Lower leg skin (tissue), 4 donors: ENCODE results near the gene LRTM2. TPM values are rescaled to one million over a fixed set of nuclear protein-coding genes. Genes with fewer than 3 reads are reported as not detected.

Experiments
- DNase-seq, 2 donors: peaks; one replicate each; pipeline ENCODE4 v3.0.0-alpha.2; 2019; ENCODE audit warnings: low spot score in 2 of 2
- H3K4me3 ChIP-seq: fragments of 200-600 bp; sonication (generic); 2 replicates; pipeline ENCODE4 v1.5.1; 2017; ENCODE audit warnings: mild to moderate bottlenecking, low read depth; ENCODE audit not compliant: poor library complexity, severe bottlenecking
- POLR2A ChIP-seq, 2 donors: fragments of 450-650 bp; IDR thresholded peaks; one replicate each; pipeline ENCODE4 v1.6.1; 2016 to 2017; ENCODE audit warnings: antibody characterized with exemption in 2 of 2, mild to moderate bottlenecking in 1 of 2, moderate library complexity in 1 of 2
- WGBS, 2 donors: methylation state at CpG; one replicate each; pipeline ENCODE4 v1.1.5; 2018; 5-methylcytosine and 5-hydroxymethylcytosine counted together
- intact Hi-C: fragments of 100-400 bp; cut with DNase I; formaldehyde crosslinking; loops from one replicate; pipeline ENCODE4 v1.15.0; 2023; ENCODE audit warnings: low total_unique reads
- total RNA-seq, 4 donors: library from RNA; depleted of rRNA; stranded (reverse); fragments of >200 nt; gene quantifications; one replicate each; pipeline ENCODE4 v1.1.0, GENCODE V29; 2016
- TF ChIP-seq, protein P1 (sequence below), 3 donors: fragments of 450-650 bp; IDR thresholded peaks; one replicate each; pipeline ENCODE4 v1.5.1; 2016; ENCODE audit warnings: antibody characterized with exemption in 3 of 3, mild to moderate bottlenecking in 3 of 3, moderate library complexity in 2 of 3

Gene LRTM2
- total RNA-seq, 4 donors from 2014 or later: not detected

DNA sequence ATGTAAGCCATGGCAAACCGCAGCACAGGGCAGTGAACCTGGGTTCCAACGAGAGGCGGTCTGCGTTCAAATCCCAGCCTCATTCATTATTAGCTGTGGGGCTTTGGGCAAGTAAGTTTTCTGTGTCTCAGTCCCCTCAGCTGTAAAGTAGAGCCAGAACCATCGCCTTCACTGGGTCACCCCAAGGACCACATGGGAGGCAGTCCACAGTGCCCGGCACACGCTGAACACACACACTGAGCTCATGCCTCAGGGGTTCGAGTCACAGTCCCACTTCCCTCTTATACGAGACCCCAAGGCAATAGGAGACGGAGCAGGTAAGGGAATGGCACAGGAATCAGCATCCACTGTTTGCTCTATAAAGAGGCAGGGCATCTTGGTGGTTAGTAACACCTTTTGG is 19.1 kb downstream of the LRTM2 start:
- intact Hi-C loops: no loop called here
- no peak for TF ChIP-seq POLR2A (IDR thresholded peaks at IDR 0.05)
- TF ChIP-seq, protein P1, sequence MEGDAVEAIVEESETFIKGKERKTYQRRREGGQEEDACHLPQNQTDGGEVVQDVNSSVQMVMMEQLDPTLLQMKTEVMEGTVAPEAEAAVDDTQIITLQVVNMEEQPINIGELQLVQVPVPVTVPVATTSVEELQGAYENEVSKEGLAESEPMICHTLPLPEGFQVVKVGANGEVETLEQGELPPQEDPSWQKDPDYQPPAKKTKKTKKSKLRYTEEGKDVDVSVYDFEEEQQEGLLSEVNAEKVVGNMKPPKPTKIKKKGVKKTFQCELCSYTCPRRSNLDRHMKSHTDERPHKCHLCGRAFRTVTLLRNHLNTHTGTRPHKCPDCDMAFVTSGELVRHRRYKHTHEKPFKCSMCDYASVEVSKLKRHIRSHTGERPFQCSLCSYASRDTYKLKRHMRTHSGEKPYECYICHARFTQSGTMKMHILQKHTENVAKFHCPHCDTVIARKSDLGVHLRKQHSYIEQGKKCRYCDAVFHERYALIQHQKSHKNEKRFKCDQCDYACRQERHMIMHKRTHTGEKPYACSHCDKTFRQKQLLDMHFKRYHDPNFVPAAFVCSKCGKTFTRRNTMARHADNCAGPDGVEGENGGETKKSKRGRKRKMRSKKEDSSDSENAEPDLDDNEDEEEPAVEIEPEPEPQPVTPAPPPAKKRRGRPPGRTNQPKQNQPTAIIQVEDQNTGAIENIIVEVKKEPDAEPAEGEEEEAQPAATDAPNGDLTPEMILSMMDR (IDR thresholded peaks at IDR 0.05): no peak
- no peak overlapping the region for H3K4me3 ChIP-seq
- 84 to 92% methylated on average over 10 of the region's 10 CpGs for WGBS, 2 donors
- DNase-seq: no peak

DNA sequence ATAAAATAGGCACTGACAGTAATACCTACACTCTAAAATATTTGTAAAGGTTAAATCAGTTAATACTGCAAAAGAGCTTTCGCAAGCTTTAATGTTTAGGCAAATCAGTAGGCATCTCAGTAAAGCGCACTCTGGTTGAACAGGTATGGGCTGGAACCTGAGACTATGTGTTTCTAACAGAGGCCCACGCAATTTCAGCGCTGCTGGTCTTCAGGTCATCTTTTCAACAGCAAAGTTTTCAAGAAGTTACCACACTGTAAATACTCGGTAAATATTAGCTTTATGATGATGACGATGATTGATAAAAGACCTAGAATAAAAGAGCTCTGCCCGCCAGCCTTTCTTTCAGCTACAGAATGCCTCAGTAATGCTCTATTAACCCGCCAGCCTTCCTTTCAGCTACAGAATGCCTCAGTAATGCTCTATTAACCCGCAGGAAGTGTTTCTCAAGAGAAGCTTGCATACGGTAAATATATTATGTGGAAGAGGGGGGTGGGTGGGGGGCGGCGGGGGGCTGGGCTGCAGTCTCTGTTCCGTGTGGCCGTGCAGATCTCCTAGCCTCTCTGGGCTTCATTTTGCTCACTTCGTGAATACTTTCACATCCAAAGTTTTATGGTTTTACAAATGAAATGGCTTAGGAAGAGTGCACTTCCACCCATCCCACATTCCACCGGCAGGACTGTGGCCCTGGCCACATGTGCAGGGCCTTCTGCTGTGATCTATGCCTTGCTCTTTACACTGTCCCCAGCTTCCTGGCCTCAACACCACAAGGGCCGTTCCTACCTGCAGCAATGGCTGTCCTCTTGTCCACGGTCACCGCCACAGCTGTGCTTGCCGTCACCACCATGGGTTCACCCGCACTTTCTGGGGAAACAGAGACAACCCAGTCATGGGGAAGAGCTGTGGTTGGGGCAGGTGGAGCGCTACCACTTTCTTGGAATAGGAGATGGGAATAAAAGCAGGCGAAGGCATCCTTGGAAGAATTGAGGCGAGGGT is 19.9 kb downstream of the LRTM2 start:
- DNase-seq: no peak
- no peak for TF ChIP-seq POLR2A (IDR thresholded peaks at IDR 0.05)
- TF ChIP-seq, protein P1 (IDR thresholded peaks at IDR 0.05): no peak
- intact Hi-C loops: no loop called here
- H3K4me3 ChIP-seq: no peak overlapping the region
- 66 to 69% methylated on average over 24 of the region's 24 CpGs for WGBS, 2 donors

DNA sequence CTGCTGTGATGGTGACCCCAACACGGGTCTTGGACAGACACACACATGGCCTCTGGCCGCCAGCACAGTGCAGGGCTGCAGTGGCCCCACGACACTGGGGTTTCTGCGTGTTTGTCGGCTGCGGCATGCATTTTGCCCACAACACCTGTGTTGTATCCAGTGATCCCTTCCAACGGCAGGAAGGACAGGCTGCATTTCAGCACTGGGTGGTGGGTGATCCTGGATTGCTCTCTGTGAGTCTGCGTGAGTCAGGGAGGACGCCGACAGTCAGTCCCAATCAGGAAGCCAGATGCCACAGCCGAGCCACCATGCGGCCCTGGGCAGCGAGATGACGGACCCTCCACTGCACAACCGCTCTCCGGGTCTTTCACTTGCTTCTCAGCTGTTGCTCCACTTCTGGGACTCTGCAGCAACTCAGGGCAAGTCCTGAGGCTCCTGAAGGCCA is 20.6 kb downstream of the LRTM2 start:
- WGBS, 2 donors: 84 to 86% methylated on average over 13 to 15 of the region's 16 CpGs
- no peak for TF ChIP-seq POLR2A (IDR thresholded peaks at IDR 0.05)
- TF ChIP-seq, protein P1 (IDR thresholded peaks at IDR 0.05): no peak
- intact Hi-C loops: no loop called here
- no peak overlapping the region for H3K4me3 ChIP-seq
- no peak for DNase-seq

DNA sequence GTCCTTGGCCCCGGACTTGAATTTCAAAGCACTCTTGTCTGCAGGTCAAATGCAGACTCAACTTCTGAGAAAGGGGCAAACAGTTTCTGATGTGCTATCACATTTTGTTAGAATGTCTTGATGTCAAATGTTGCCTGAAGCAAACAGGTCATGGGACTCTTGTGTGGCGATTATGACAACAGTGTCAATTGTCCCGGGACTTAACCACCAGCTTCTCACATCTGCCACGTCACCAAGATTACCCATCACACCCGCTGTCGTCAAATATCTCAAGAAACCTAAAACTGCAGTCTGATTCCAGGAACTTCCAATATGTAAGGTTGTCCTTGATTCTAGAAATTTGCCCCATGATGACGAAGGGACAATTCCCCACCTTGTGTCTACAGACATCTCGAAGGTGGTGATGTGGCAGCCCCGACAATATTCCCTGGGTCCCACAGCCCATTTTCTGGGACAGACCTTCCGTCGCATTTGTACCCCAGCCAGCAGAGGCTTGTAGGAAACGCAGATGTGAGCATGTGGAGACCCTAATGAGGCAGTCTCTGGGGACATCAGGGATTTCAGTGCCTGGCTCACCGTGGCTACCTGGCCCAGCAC is 21.3 kb downstream of the LRTM2 start:
- peak in 1 of 2 donors; percentile 68 for DNase-seq
- intact Hi-C loops: no loop called here
- WGBS, 2 donors: 81 to 83% methylated on average over 13 of the region's 13 CpGs

DNA sequence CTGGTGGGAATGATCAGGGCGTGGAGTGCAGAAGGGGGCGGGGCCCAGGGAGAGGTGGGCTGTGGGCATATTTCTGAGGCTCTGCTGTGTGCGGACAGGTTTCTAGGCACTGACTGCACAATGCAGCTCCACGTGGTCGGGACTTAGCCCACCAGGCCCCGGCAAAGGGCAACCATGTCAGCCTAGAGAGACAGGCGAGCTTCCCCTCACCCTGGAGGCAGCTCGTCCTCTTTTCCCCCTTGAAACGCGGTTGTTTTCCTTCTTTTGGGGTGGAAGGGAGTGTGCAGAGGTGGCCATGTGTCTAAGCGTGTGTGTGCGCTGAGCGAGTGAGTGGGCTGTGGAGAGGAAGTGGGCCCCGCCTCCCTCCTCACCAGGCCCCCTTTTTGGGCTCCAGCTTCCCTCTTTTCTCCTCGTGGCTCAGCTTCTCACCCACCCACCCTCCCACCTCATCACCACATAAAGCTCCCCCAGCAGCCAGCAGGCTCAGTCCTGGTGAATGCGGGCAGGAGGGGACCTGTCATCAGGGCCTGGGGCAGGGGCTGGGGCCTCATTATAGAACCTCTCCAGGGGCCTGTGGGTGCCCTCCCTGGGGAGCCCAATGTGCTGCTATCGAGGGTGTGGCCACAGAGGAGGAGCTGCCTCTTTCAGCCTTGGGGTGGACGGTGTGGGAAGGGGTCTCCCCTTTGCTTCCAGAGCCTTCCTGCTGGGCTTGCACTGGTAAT is 22.0 kb downstream of the LRTM2 start:
- WGBS, 2 donors: 55 to 61% methylated on average over 17 to 18 of the region's 18 CpGs
- peak in 1 of 2 donors; percentile 76 for DNase-seq
- TF ChIP-seq, protein P1 (IDR thresholded peaks at IDR 0.05): no peak
- TF ChIP-seq POLR2A (IDR thresholded peaks at IDR 0.05): no peak
- H3K4me3 ChIP-seq: no peak overlapping the region
- intact Hi-C loops: no loop called here

More for the DNA sequence above, 21.3 kb downstream of the LRTM2 start:
- TF ChIP-seq, protein P1 (IDR thresholded peaks at IDR 0.05): no peak
- TF ChIP-seq POLR2A (IDR thresholded peaks at IDR 0.05): no peak
- H3K4me3 ChIP-seq: no peak overlapping the region
